Measurements from ENCODE around the gene AP2A1.

Gene AP2A1

DNA sequence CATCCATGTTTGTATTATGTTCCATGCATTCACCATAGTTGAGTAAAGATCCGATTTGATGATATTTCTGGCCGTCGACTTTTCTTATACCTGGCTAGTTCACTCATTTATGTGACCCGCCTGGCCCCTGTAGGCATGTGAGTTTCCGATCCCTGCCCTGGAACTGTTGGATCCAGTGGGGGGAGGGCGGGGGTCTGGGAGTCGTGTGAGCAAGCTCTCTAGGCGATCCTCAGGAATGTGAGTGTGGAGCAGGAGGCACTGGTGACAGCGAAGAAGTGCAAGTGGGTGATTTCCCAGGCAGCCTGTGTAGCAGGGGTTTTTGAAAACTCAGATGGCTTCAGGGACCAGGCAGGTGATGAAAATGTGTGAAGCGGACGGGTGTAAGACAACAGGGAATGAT, 73.5 kb downstream of the AP2A1 start:
- H3K4me3 ChIP-seq (replicated peaks in 1 of 2; ENCODE audit: low read depth in 2 of 2, low read length in 2 of 2) = no peak overlapping the region
- no peak for DNase-seq (ENCODE audit: low read depth in 2 of 2)
- TF ChIP-seq, protein P1, sequence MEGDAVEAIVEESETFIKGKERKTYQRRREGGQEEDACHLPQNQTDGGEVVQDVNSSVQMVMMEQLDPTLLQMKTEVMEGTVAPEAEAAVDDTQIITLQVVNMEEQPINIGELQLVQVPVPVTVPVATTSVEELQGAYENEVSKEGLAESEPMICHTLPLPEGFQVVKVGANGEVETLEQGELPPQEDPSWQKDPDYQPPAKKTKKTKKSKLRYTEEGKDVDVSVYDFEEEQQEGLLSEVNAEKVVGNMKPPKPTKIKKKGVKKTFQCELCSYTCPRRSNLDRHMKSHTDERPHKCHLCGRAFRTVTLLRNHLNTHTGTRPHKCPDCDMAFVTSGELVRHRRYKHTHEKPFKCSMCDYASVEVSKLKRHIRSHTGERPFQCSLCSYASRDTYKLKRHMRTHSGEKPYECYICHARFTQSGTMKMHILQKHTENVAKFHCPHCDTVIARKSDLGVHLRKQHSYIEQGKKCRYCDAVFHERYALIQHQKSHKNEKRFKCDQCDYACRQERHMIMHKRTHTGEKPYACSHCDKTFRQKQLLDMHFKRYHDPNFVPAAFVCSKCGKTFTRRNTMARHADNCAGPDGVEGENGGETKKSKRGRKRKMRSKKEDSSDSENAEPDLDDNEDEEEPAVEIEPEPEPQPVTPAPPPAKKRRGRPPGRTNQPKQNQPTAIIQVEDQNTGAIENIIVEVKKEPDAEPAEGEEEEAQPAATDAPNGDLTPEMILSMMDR (IDR thresholded peaks at IDR 0.05; ENCODE audit: low read depth, low read length) = no peak

- TF ChIP-seq, protein P1 (IDR thresholded peaks at IDR 0.05; ENCODE audit: low read depth, low read length) = no peak
Observed at GRCh38 chr19:49840736-49841249, 74.0 kb downstream of the AP2A1 start.

GRCh38 chr19:49843265-49843664, 76.5 kb downstream of the AP2A1 start:
- no peak for DNase-seq (ENCODE audit: low read depth in 2 of 2)
- TF ChIP-seq, protein P1 (IDR thresholded peaks at IDR 0.05; ENCODE audit: low read depth, low read length) = no peak
- no peak overlapping the region for H3K4me3 ChIP-seq (replicated peaks in 1 of 2; ENCODE audit: low read depth in 2 of 2, low read length in 2 of 2)

More at GRCh38 chr19:49840736-49841249, 74.0 kb downstream of the AP2A1 start:
- no peak for DNase-seq (ENCODE audit: low read depth in 2 of 2)
- no peak overlapping the region for H3K4me3 ChIP-seq (replicated peaks in 1 of 2; ENCODE audit: low read depth in 2 of 2, low read length in 2 of 2)

DNA sequence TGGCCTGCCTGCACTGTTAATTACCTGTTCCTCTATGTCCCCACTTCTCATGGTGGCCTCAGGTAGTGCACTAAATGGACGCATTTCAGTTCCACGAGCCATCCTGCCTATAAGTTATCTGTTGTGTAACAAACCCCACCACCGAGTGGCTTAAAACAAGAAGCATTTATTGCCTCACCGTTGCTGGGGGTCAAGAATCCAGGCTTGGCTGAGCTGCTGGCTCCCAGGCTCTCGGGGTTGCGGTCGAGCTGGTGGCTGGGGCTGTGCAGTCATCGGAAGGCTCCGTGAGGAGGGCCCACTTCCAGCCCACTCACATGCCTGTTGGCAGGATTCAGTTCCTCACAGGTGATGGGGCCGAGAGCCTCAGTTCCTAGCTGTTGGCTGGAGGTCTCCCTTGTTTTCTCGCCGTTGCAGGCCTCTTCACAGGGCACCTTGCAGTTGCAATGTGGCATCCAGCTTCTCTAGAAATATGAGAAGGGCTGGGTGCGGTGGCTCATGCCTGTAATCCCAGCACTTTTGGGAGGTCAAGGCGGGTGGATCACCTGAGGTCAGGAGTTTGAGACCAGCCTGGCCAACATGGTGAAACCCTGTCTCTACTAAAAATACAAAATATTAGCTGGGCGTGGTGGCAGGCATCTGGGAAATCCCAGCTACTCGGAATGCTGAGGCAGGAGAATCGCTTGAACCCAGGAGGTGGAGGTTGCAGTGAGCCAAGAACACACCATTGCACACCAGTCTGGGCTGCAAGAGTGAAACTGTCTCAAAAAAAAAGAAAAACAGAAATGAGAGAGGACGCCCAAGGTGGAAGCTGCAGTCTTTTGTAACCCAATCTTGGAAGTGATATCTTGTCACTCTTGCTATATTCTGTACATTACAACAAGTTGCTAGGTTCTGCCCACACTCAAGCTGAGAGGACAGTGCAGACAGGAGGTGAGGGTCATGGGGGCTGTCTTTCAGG, 77.6 kb downstream of the AP2A1 start:
- no peak for DNase-seq (ENCODE audit: low read depth in 2 of 2)
- TF ChIP-seq, protein P1 (IDR thresholded peaks at IDR 0.05; ENCODE audit: low read depth, low read length) = no peak
- no peak overlapping the region for H3K4me3 ChIP-seq (replicated peaks in 1 of 2; ENCODE audit: low read depth in 2 of 2, low read length in 2 of 2)

- DNase-seq (ENCODE audit: low read depth in 2 of 2) = no peak
- TF ChIP-seq, protein P1 (IDR thresholded peaks at IDR 0.05; ENCODE audit: low read depth, low read length) = no peak
- H3K4me3 ChIP-seq (replicated peaks in 1 of 2; ENCODE audit: low read depth in 2 of 2, low read length in 2 of 2) = no peak overlapping the region
Observed at GRCh38 chr19:49845414-49845813, 78.6 kb downstream of the AP2A1 start.

DNA sequence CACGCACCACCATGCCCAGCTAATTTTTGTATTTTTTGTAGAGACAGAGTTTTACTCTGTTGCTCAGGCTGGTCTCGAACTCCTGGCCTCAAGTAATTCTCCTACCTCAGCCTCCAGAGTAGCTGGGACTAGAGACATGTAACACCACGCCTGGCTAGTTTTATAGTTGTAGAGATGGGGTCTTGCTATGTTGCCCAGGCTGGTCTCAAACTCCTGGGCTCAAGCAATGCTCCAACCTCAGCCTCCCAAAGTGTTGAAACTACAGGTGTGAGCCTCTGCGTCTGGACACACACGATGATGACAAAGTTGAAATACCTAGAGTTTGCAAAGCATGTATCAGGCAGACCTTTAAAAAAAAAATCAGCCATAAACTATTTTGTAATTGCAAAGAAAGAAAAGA, 79.6 kb downstream of the AP2A1 start:
- H3K4me3 ChIP-seq (replicated peaks in 1 of 2; ENCODE audit: low read depth in 2 of 2, low read length in 2 of 2) = no peak overlapping the region
- TF ChIP-seq, protein P1 (IDR thresholded peaks at IDR 0.05; ENCODE audit: low read depth, low read length) = no peak
- no peak for DNase-seq (ENCODE audit: low read depth in 2 of 2)
